ENCODE results near the gene WWC2. TPM values are rescaled to one million over a fixed set of nuclear protein-coding genes. Genes with fewer than 3 reads are reported as not detected.
"Not testable (repeated sequence)": the region's sequence is repeated elsewhere in the genome, so short reads cannot be mapped to it uniquely, and the experiment has no call there.

The WWC2 gene
- total RNA-seq, 4 donors from 2014 or later = 4.6 to 40.4 (median 9.5) TPM

DNA sequence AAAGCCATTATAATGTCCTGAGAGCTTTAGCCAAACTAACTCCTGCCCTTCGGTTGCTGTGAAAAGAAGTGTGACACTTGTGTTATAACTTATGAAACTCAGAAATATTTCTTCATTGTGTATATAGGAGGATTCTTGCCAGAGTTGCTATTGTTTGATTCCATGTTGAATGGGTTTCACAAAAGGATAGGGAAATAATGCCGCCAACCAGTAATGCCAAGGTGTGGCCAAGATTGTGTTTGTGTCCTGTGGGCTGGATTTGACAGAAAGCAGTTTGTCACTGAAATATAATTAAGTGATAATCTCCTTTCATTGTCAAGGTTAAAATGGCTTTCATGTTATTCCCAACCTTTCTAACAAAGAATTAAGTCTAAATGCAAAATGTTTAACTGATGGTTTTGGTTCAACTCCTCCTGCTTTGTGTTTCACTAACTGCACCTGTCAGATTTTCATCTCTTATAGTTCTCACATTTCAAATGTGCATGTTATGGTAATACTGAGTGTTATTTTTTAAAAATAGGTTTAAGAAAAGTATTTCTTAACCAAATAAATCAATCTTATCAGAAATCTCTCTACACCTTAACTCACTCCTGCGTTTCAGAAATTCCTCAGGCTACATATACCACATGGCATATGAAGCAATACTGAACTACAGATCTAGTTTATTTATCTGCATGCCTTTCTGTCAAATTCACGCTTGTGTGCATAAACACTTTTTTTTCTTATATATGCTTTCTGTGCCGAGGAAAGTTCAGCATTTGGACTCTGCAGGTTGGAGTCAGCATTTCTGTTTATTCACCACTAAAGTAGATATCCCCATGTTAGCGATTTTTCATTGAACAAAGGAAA, 221.4 kb downstream of the WWC2 start, which contains the start of gene CLDN22:
Gene CLDN22, minus strand, starts transcription at position 66 of the 849 bp plus-strand sequence. Its CDS starts 58 bp downstream, at position 8.
- Histone ChIP-seq H3K4me1 (no peaks in the 10 kb centered on the region), H3K36me3 (no peaks in the 10 kb centered on the region), H3K9me3 (no peaks in the 10 kb centered on the region), H3K4me3 (no peak within 1 kb of the TSS), H3K27me3 (no peaks in the 10 kb centered on the region), H3K27ac (no peak within 1 kb of the TSS)
- TF ChIP-seq, protein P1, sequence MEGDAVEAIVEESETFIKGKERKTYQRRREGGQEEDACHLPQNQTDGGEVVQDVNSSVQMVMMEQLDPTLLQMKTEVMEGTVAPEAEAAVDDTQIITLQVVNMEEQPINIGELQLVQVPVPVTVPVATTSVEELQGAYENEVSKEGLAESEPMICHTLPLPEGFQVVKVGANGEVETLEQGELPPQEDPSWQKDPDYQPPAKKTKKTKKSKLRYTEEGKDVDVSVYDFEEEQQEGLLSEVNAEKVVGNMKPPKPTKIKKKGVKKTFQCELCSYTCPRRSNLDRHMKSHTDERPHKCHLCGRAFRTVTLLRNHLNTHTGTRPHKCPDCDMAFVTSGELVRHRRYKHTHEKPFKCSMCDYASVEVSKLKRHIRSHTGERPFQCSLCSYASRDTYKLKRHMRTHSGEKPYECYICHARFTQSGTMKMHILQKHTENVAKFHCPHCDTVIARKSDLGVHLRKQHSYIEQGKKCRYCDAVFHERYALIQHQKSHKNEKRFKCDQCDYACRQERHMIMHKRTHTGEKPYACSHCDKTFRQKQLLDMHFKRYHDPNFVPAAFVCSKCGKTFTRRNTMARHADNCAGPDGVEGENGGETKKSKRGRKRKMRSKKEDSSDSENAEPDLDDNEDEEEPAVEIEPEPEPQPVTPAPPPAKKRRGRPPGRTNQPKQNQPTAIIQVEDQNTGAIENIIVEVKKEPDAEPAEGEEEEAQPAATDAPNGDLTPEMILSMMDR (IDR thresholded peaks at IDR 0.05) = no peak
- no peak for TF ChIP-seq POLR2A (IDR thresholded peaks at IDR 0.05)
- DNase-seq = no peak

- TF ChIP-seq, protein P1 (IDR thresholded peaks at IDR 0.05) = no peak
- TF ChIP-seq POLR2A (IDR thresholded peaks at IDR 0.05) = no peak
- no peak for DNase-seq
Measured at GRCh38 chr4:183321079-183321478, 222.0 kb downstream of the WWC2 start.

GRCh38 chr4:183321516-183321915, 222.5 kb downstream of the WWC2 start:
- H3K9me3 ChIP-seq = no peaks in the 10 kb centered on the region
- no peak for DNase-seq
- H3K36me3 ChIP-seq = no peaks in the 10 kb centered on the region
- H3K4me3 ChIP-seq = no peak overlapping the region
- no peak for TF ChIP-seq POLR2A (IDR thresholded peaks at IDR 0.05)
- TF ChIP-seq, protein P1 (IDR thresholded peaks at IDR 0.05) = no peak
- no peaks in the 10 kb centered on the region for H3K4me1 ChIP-seq
- no peaks in the 10 kb centered on the region for H3K27me3 ChIP-seq
- no peak overlapping the region for H3K27ac ChIP-seq

More at GRCh38 chr4:183321079-183321478, 222.0 kb downstream of the WWC2 start:
- Histone ChIP-seq H3K4me3 (no peak overlapping the region), H3K9me3 (no peaks in the 10 kb centered on the region), H3K27me3 (no peaks in the 10 kb centered on the region), H3K36me3 (no peaks in the 10 kb centered on the region), H3K27ac (no peak overlapping the region), H3K4me1 (no peaks in the 10 kb centered on the region)

DNA sequence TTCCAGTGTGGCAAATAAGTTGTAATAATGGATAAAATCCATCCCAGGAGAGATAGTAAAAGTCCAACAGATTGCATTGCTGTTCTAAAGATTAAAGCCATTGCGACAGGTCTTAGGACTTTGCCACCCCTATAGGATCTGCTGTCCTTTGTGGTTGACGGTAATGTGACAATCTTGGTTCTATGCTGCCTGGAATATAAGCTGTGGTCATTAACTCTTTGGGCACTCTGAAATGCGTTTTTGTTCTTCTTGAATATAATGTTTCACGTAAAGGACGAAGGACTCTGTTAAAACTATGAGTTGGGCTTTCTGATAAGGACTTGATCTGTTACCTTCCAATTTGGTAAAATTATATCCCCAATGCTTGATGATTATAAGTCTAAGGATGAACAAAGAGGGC, 223.3 kb downstream of the WWC2 start, which contains the start of gene CLDN24:
Gene CLDN24, minus strand, starts transcription at position 101 of the 400 bp plus-strand sequence. Its CDS starts 0 bp downstream, at position 101.
- no peaks in the 10 kb centered on the region for H3K4me1 ChIP-seq
- no peak for DNase-seq
- H3K36me3 ChIP-seq = no peaks in the 10 kb centered on the region
- TF ChIP-seq, protein P1 (IDR thresholded peaks at IDR 0.05) = no peak
- no peak for TF ChIP-seq POLR2A (IDR thresholded peaks at IDR 0.05)
- no peaks in the 10 kb centered on the region for H3K27me3 ChIP-seq
- H3K27ac ChIP-seq = no peak within 1 kb of the TSS
- no peaks in the 10 kb centered on the region for H3K9me3 ChIP-seq
- no peak within 1 kb of the TSS for H3K4me3 ChIP-seq

GRCh38 chr4:183323295-183323694, 224.2 kb downstream of the WWC2 start:
- DNase-seq = no peak
- no peak overlapping the region for H3K4me3 ChIP-seq
- TF ChIP-seq, protein P1 (IDR thresholded peaks at IDR 0.05) = no peak
- TF ChIP-seq POLR2A (IDR thresholded peaks at IDR 0.05) = no peak
- H3K36me3 ChIP-seq = no peaks in the 10 kb centered on the region
- H3K27me3 ChIP-seq = no peaks in the 10 kb centered on the region
- no peak overlapping the region for H3K27ac ChIP-seq
- no peaks in the 10 kb centered on the region for H3K9me3 ChIP-seq
- no peaks in the 10 kb centered on the region for H3K4me1 ChIP-seq

DNA sequence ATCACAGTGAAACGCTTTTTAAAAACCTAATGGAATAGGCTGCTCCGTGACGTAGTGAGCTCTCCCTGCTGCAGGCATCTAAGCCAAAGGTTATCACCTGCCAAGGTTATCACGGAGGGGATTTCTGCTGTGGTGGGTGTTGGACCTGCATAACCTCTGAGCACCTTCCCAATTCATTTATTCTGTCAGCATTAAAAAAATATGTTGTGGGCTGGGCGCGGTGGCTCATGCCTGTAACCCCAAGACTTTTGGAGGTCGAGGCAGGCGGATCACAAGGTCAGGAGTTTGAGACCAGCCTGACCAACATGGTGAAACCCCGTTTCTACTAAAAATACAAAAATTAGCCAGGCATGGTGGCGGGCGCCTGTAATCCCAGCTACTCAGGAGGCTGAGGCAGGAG, 225.0 kb downstream of the WWC2 start:
- not testable (repeated sequence) for H3K4me1 ChIP-seq, H3K27me3 ChIP-seq, H3K9me3 ChIP-seq, H3K27ac ChIP-seq, DNase-seq, H3K4me3 ChIP-seq, H3K36me3 ChIP-seq

All from Peyer's patch (tissue), 4 donors.